Naive thymus-derived CD8-positive, alpha-beta T cell (primary cell): ENCODE measurements around the gene JADE2. TPM values are rescaled to one million over a fixed set of nuclear protein-coding genes. Genes with fewer than 3 reads are reported as not detected.

Source experiments
- ATAC-seq, 2 donors: fragments of 150-1000 bp; cut with Tn5 transposase in 1 of 2; sonication (Bioruptor Pico), chemical (Tn5 transposase) in 1 of 2; 1 replicate in 1 of 2; 2 replicates in 1 of 2; pipeline ENCODE4 v1.10.0; 2021; ENCODE audit warnings: mild to moderate bottlenecking in 2 of 2, moderate library complexity in 2 of 2
- POLR2A ChIA-PET: fragments of 350-600 bp; sonication (Branson Sonifier 250); formaldehyde crosslinking; loops from one replicate; lab custom pipeline; 2021; ENCODE audit warnings: antibody characterized with exemption; lab: Charles Lee
- DNase-seq, 10 donors: peaks; one replicate each; pipeline versions ENCODE4 v3.0.0 to v3.0.0-alpha.2; 2020 to 2022
- H3K27ac Mint-ChIP-seq, 10 donors: one replicate each; pipeline ENCODE4 v1.8.0; 2020 to 2022; ENCODE audit warnings: mild to moderate bottlenecking in 10 of 10, mixed read lengths in 10 of 10, moderate library complexity in 4 of 10, inconsistent platforms in 1 of 10
- H3K27me3 Mint-ChIP-seq, 5 donors: one replicate each; pipeline ENCODE4 v1.8.0; 2021 to 2022; ENCODE audit warnings: mixed read lengths in 5 of 5
- H3K36me3 Mint-ChIP-seq, 3 donors: one replicate each; pipeline ENCODE4 v1.8.0; 2020 to 2022; ENCODE audit warnings: mixed read lengths in 3 of 3, mild to moderate bottlenecking in 2 of 3, inconsistent platforms in 1 of 3
- H3K4me1 Mint-ChIP-seq, 4 donors: one replicate each; pipeline ENCODE4 v1.8.0; 2021 to 2022; ENCODE audit warnings: mixed read lengths in 4 of 4
- H3K4me3 Mint-ChIP-seq, 10 donors: one replicate each; pipeline ENCODE4 v1.8.0; 2020 to 2022; ENCODE audit warnings: mild to moderate bottlenecking in 10 of 10, mixed read lengths in 10 of 10, moderate library complexity in 6 of 10, inconsistent platforms in 1 of 10
- H3K9me3 Mint-ChIP-seq, 9 donors: one replicate each; pipeline ENCODE4 v1.8.0; 2020 to 2022; ENCODE audit warnings: mixed read lengths in 9 of 9, mild to moderate bottlenecking in 3 of 9, inconsistent platforms in 1 of 9, moderate library complexity in 1 of 9
- polyA plus RNA-seq, 3 donors: library from polyadenylated mRNA; unstranded; fragments of 300-500 nt; fragmentation: Illumina TruSeq; gene quantifications; one replicate each; pipeline ENCODE4 v1.2.3, GENCODE V29; 2021
- total RNA-seq, 8 experiments: library from RNA in 2 of 8; stranded (reverse) in 2 of 8; gene quantifications; one replicate each; pipeline ENCODE4 v1.2.3 and lab custom pipeline; 2021 to 2026

Gene JADE2
- total and polyA plus RNA-seq, 5 experiments from 2014 or later: 24.3 to 262 (median 38.9) TPM

GRCh38 chr5:134577022-134577795 lies 51.7 kb downstream of the JADE2 start:
- POLR2A ChIA-PET: interaction anchor here (1.0 to 1.5 kb wide), 3 partner anchors 45 to 52 kb away, joined by 3 to 5 read pairs (median 4); no protein-coding TSS in a partner anchor
- Mint-ChIP-seq H3K9me3 (no peaks in the 10 kb centered on the region), H3K27me3 (no peaks in the 10 kb centered on the region), H3K36me3 (peaks cover 0 to 86% (median 14%) of the 10 kb centered on the region in 3 donors), H3K4me1 (peaks cover 9 to 31% (median 18%) of the 10 kb centered on the region in 4 donors), H3K27ac (peak overlapping the region in 9 of 10 donors; percentile 56 to 88 (median 73)), H3K4me3 (no peak overlapping the region)
- ATAC-seq (no peak), DNase-seq (no peak)

DNA sequence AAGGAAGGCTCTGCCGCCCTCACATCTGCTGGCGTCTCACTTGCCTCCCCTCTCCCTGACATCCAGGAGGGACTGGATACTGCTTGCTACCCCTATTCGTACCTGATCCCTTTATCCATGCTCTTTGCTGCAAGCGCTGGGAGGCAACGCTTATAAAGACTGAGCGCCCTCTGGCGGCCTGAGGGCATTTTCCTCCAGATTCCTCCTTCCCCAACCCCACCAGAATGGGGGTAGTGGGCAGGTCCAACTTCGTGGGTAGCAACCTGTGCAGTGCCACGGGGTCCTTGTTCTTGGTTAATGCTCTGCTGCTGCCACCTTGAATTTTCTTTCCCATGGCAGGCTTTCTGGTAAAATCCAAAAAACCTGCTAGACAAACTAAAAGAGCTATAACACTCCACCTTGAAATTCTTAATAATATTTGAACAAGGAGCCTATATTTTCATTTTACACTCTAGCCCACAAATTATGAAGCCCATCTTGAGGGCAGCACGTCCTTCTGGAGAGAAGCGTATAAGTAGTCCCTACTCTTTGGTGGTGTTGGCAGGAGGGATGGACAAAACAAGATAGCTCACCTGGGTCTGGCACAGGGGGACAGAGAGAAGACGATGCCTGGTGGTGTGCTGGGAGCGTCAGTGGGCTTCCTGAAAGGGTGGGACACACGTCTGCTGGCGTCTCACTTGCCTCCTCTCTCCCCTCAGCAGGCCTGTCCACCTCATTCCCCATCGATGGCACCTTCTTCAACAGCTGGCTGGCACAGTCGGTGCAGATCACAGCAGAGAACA lies 52.5 kb downstream of the JADE2 start:
- Mint-ChIP-seq H3K4me3 (peak overlapping the region in 1 of 10 donors; percentile 38), H3K9me3 (no peaks in the 10 kb centered on the region), H3K36me3 (peaks cover 0 to 78% (median 10%) of the 10 kb centered on the region in 3 donors), H3K27ac (peak overlapping the region; percentile 22 to 85 (median 73)), H3K27me3 (no peaks in the 10 kb centered on the region), H3K4me1 (peaks cover 9 to 28% (median 18%) of the 10 kb centered on the region in 4 donors)
- POLR2A ChIA-PET: interaction anchor here (0.7 to 1.5 kb wide), 6 partner anchors 10 to 206 kb away, joined by 3 to 5 read pairs (median 4); partner anchors contain the start of gene UBE2B
- DNase-seq: peak; percentile 52 to 85 (median 70)
- ATAC-seq: peak; percentile 85 to 90

DNA sequence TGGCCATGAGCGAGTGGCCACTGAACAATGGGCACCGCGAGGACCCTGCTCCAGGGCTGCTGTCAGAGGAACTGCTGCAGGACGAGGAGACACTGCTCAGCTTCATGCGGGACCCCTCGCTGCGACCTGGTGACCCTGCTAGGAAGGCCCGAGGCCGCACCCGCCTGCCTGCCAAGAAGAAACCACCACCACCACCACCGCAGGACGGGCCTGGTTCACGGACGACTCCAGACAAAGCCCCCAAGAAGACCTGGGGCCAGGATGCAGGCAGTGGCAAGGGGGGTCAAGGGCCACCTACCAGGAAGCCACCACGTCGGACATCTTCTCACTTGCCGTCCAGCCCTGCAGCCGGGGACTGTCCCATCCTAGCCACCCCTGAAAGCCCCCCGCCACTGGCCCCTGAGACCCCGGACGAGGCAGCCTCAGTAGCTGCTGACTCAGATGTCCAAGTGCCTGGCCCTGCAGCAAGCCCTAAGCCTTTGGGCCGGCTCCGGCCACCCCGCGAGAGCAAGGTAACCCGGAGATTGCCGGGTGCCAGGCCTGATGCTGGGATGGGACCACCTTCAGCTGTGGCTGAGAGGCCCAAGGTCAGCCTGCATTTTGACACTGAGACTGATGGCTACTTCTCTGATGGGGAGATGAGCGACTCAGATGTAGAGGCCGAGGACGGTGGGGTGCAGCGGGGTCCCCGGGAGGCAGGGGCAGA lies 53.3 kb downstream of the JADE2 start:
- H3K27me3 Mint-ChIP-seq: no peaks in the 10 kb centered on the region
- H3K4me3 Mint-ChIP-seq: no peak overlapping the region
- POLR2A ChIA-PET: interaction anchor here (0.7 to 1.5 kb wide), 4 partner anchors 9 to 207 kb away, joined by 3 to 4 read pairs (median 3); partner anchors contain the start of gene UBE2B
- peaks cover 9 to 29% (median 23%) of the 10 kb centered on the region in 4 donors for H3K4me1 Mint-ChIP-seq
- ATAC-seq: no peak
- no peaks in the 10 kb centered on the region for H3K9me3 Mint-ChIP-seq
- DNase-seq: no peak
- peaks cover 0 to 75% (median 5%) of the 10 kb centered on the region in 3 donors for H3K36me3 Mint-ChIP-seq
- peak overlapping the region in 1 of 10 donors; percentile 85 for H3K27ac Mint-ChIP-seq

GRCh38 chr5:134579284-134579771 lies 53.9 kb downstream of the JADE2 start:
- peaks cover 0 to 69% (median 5%) of the 10 kb centered on the region in 3 donors for H3K36me3 Mint-ChIP-seq
- H3K27ac Mint-ChIP-seq: peak overlapping the region in 1 of 10 donors; percentile 85
- DNase-seq (no peak), ATAC-seq (no peak)
- H3K4me1 Mint-ChIP-seq: peaks cover 9 to 33% (median 22%) of the 10 kb centered on the region in 4 donors
- H3K4me3 Mint-ChIP-seq: no peak overlapping the region
- POLR2A ChIA-PET: interaction anchor here (0.5 to 1.5 kb wide), 3 partner anchors 18 to 275 kb away, joined by 3 read pairs; partner anchors contain the start of gene UBE2B
- H3K9me3 Mint-ChIP-seq: no peaks in the 10 kb centered on the region
- no peaks in the 10 kb centered on the region for H3K27me3 Mint-ChIP-seq

GRCh38 chr5:134580001-134580460 lies 54.6 kb downstream of the JADE2 start:
- Mint-ChIP-seq H3K27me3 (no peaks in the 10 kb centered on the region), H3K4me1 (peaks cover 9 to 26% (median 19%) of the 10 kb centered on the region in 4 donors), H3K27ac (peak overlapping the region in 4 of 10 donors; percentile 47 to 80 (median 70)), H3K9me3 (no peaks in the 10 kb centered on the region), H3K36me3 (peaks cover 0 to 62% (median 5%) of the 10 kb centered on the region in 3 donors), H3K4me3 (no peak overlapping the region)
- POLR2A ChIA-PET: interaction anchor here (0.5 to 1.1 kb wide), 4 partner anchors 17 to 1574 kb away, joined by 3 to 5 read pairs (median 3); no protein-coding TSS in a partner anchor
- ATAC-seq (no peak), DNase-seq (no peak)

DNA sequence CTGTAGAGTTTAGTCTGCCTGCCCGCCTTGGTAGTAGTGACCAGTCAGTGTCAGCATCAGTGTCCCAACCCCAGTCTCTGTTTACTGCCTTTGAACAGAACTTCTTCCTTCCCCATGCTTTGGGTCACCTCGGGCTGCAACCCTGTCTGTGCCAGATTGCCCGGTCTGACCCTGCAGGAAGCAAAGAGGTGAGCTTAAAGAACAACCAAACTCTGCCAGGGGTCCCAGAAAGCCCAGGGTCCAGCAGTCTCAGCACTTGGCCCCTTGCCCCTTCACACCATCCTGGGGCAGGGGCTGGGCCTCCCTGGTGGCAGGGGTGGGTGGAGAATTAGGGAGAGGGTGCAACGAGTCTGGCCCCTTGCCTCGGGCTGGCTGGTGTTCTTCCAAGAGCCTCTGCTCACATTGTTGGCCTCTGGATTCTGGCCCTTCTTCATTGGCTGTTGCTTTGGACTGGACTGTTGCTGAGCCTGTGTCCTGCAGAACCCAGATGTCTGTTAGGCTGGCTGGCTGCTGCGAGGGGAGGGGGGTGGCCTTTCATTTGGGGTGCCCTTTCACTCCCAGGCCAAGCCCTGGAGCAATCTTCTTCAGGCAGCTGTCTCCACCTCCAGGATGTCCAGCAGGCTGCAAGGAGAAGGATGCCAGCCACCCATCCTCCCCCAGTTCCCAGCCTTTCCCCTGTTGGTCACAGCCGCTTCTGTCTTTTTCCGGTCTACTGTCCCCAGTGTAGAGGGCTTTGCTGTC lies 55.9 kb downstream of the JADE2 start:
- H3K36me3 Mint-ChIP-seq: peaks cover 0 to 52% (median 3%) of the 10 kb centered on the region in 3 donors
- peak overlapping the region in 5 of 10 donors; percentile 5 to 73 (median 37) for H3K27ac Mint-ChIP-seq
- no peak for ATAC-seq

GRCh38 chr5:134582281-134582680 lies 56.8 kb downstream of the JADE2 start:
- H3K9me3 Mint-ChIP-seq: no peaks in the 10 kb centered on the region
- POLR2A ChIA-PET: interaction anchor here (0.6 kb wide), 1 partner anchor 23 kb away, joined by 8 read pairs; no protein-coding TSS in a partner anchor
- ATAC-seq (no peak), DNase-seq (no peak)
- no peak overlapping the region for H3K4me3 Mint-ChIP-seq
- no peaks in the 10 kb centered on the region for H3K27me3 Mint-ChIP-seq
- H3K27ac Mint-ChIP-seq: peak overlapping the region in 4 of 10 donors; percentile 0 to 62 (median 48)
- H3K4me1 Mint-ChIP-seq: peaks cover 9 to 24% (median 18%) of the 10 kb centered on the region in 4 donors
- H3K36me3 Mint-ChIP-seq: peaks cover 0 to 44% (median 3%) of the 10 kb centered on the region in 3 donors

More for the DNA sequence above, 55.9 kb downstream of the JADE2 start:
- Mint-ChIP-seq H3K4me1 (peaks cover 9 to 22% (median 15%) of the 10 kb centered on the region in 4 donors), H3K9me3 (no peaks in the 10 kb centered on the region), H3K4me3 (no peak overlapping the region), H3K27me3 (no peaks in the 10 kb centered on the region)
- POLR2A ChIA-PET: interaction anchor here (0.6 kb wide), 1 partner anchor 24 kb away, joined by 8 read pairs; no protein-coding TSS in a partner anchor
- DNase-seq: no peak

DNA sequence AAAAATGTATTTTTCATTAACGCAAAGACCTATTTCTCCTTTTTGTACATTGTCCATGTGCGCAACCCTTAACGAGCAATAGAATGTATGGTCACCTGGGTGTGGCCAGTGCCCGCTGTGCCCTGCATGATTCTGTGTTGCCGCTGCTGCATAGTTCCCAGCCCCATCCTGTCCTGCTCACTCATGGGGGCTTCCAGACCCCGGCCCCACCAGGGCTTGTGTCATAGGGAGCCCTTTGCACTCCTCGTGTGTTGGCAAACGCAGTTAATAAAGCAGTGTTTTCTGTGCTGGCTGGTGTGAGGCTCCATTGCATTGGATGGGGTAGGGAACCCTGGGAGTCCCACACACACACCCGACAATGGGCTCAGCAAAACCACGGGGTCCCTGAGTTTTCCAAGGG lies 57.5 kb downstream of the JADE2 start:
- Mint-ChIP-seq H3K27me3 (no peaks in the 10 kb centered on the region), H3K4me3 (no peak overlapping the region), H3K4me1 (peaks cover 6 to 20% (median 14%) of the 10 kb centered on the region in 4 donors), H3K9me3 (no peaks in the 10 kb centered on the region), H3K27ac (peak overlapping the region in 5 of 10 donors; percentile 22 to 68 (median 35)), H3K36me3 (peaks cover 0 to 40% (median 3%) of the 10 kb centered on the region in 3 donors)
- DNase-seq (no peak), ATAC-seq (no peak)
- POLR2A ChIA-PET: no interaction called here

DNA sequence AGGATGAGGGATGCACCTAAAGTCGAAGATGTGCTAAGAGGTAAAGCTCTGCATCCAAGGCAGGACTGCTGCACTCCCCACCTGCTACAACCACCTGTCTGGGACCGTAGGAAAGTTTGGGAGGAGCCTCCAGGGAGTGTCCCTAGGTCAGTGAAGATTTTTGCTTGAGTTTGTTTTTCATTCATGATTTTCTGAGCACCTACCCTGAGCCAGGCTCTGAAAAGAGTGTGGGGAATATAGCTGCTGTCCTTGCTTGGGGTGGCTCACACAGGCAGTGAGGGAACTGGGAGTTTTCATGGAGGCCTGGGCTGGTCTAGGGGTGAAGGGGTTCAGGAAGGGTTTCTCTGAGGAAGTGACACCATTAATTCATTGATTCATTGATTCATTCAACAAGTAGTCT lies 58.3 kb downstream of the JADE2 start:
- Mint-ChIP-seq H3K4me3 (no peak overlapping the region), H3K36me3 (peaks cover 0 to 32% (median 3%) of the 10 kb centered on the region in 3 donors), H3K27ac (peak overlapping the region; percentile 40 to 85 (median 78)), H3K9me3 (no peaks in the 10 kb centered on the region), H3K27me3 (no peaks in the 10 kb centered on the region), H3K4me1 (peaks cover 4 to 18% (median 13%) of the 10 kb centered on the region in 4 donors)
- POLR2A ChIA-PET: no interaction called here
- no peak for ATAC-seq
- DNase-seq: no peak

- Mint-ChIP-seq H3K4me3 (no peak overlapping the region), H3K27ac (peak overlapping the region in 7 of 10 donors; percentile 24 to 85 (median 69))
- POLR2A ChIA-PET: interaction anchor here (0.6 kb wide), 1 partner anchor 504 kb away, joined by 3 read pairs; no protein-coding TSS in a partner anchor
Measured at GRCh38 chr5:134584662-134585061, 59.2 kb downstream of the JADE2 start.

DNA sequence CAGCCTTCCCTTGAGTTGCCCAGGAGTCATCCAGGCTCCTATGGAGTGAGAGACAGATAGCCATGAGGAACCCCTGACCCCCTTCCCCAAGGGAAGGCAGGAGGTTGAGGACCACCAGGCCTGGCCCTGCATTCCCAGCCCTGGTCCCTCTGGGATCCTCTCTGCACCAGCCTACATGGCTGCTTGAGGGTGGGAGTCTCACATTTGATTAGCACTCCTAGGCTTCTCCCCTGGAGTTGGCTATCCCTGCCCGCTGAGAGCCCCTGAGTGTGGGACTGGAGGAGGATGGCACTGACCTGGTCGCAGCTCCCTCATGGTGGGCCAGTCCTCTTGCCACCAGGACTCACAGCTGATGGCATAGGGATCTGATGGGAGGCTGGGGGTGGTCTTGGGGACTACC lies 60.5 kb downstream of the JADE2 start:
- Mint-ChIP-seq H3K27ac (peak overlapping the region in 1 of 10 donors; percentile 59), H3K4me1 (peaks cover 4 to 18% (median 13%) of the 10 kb centered on the region in 4 donors), H3K4me3 (no peak overlapping the region), H3K36me3 (peaks cover 0 to 13% (median 0%) of the 10 kb centered on the region in 3 donors), H3K9me3 (no peaks in the 10 kb centered on the region), H3K27me3 (no peaks in the 10 kb centered on the region)
- DNase-seq (no peak), ATAC-seq (no peak)
- POLR2A ChIA-PET: interaction anchor here (1.0 to 1.2 kb wide), 3 partner anchors 174 to 282 kb away, joined by 3 to 6 read pairs (median 3); partner anchors contain the start of gene CDKN2AIPNL

More at GRCh38 chr5:134584662-134585061, 59.2 kb downstream of the JADE2 start:
- Mint-ChIP-seq H3K4me1 (peaks cover 4 to 18% (median 13%) of the 10 kb centered on the region in 4 donors), H3K9me3 (no peaks in the 10 kb centered on the region), H3K27me3 (no peaks in the 10 kb centered on the region), H3K36me3 (peaks cover 0 to 23% (median 3%) of the 10 kb centered on the region in 3 donors)
- ATAC-seq (no peak), DNase-seq (no peak)
